NCI-H1417 treated with DMSO at 0.1 percent for 48 hours (cell line): Measurements from ENCODE around the gene ZSCAN18.
"Not testable (repeated sequence)": the region's sequence is repeated elsewhere in the genome, so short reads cannot be mapped to it uniquely, and the experiment has no call there.

Experiments
- DNase-seq: peaks from one replicate; lab custom pipeline; 2025; lab: John Stamatoyannopoulos, UW

ZSCAN18 gene, protein sequence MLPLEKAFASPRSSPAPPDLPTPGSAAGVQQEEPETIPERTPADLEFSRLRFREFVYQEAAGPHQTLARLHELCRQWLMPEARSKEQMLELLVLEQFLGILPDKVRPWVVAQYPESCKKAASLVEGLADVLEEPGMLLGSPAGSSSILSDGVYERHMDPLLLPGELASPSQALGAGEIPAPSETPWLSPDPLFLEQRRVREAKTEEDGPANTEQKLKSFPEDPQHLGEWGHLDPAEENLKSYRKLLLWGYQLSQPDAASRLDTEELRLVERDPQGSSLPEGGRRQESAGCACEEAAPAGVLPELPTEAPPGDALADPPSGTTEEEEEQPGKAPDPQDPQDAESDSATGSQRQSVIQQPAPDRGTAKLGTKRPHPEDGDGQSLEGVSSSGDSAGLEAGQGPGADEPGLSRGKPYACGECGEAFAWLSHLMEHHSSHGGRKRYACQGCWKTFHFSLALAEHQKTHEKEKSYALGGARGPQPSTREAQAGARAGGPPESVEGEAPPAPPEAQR

DNA sequence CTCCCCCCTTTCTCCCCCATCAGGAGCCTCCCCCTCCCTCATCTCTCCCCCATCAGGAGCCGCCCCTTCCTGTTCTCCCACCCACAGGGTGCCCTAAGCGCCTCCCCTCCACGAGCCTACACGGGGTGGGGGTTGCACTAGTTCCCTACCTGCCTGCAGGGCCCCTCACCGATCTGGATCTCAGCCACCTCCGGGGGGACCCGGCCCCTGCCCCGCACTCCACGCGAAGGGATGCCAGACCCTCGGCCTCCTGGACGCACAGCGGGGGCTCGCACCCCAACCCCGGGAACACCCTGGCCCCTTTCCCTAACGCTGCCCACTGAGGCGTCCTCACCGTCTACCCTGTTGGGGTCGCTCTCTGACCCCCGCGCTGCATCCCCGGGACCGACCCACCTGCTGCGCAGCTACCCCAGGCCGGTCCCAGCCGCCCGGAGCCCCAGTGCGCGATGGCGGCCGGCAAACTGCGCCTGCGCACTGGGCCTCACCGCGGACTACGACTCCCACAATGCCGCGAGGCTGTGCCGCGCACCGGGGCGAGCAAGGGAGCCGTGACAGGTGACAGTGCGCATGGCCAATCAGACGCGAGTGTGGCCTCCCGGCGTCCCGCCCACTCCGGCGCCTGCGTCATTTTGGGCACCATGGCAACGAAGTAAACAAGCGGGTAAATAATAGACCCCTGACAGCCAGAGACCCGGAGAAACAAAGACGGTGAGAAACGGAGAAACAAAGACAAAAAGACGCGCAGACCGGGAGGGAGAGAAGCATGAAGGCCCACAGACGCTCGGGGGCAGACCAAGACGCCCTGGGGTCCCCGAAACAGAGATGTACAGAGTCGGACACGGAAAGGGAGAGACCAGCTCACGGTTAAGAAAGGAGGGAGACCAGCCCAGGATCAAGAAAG is at the start of gene ZSCAN18:
ZSCAN18 (minus strand) TSS at position 451 of the 901 bp plus-strand sequence. CDS start 7,964 bp downstream, outside the sequence.
- DNase-seq, result peak; percentile 58

- DNase-seq, result not testable (repeated sequence)
These were observed 49.4 kb upstream of the ZSCAN18 start for GRCh38 chr19:58147475-58147874.

- DNase-seq, result no peak
These were observed 47.8 kb upstream of the ZSCAN18 start for GRCh38 chr19:58145849-58146248.

DNA sequence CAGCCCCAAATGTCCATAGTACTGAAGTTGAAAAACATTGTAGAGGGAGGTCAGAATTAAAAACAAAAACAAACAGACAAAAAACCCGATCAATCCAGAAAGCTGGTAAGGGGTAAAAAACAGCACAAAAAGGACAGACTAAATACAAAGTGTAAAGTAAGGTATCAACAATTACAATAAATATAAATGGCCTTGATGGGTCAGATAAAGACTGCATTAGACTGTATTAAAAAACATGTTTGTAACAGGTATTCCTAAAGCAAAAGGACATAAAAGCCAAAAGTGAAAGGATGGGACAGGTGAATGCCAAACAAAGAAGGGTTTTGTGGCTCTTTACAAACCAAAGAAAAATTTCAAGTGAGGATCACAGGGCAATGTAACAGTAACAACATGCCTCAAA is 36.2 kb upstream of the ZSCAN18 start:
- no peak for DNase-seq

GRCh38 chr19:58129284-58129683 is 31.3 kb upstream of the ZSCAN18 start:
- DNase-seq, result no peak

GRCh38 chr19:58128041-58128685 is 30.1 kb upstream of the ZSCAN18 start:
- DNase-seq, result no peak

GRCh38 chr19:58123354-58123753 is 25.3 kb upstream of the ZSCAN18 start:
- DNase-seq, result no peak

GRCh38 chr19:58118979-58119733 is 21.1 kb upstream of the ZSCAN18 start:
- no peak for DNase-seq

- no peak for DNase-seq
These were observed 20.0 kb upstream of the ZSCAN18 start for GRCh38 chr19:58117841-58118575.

- DNase-seq, result no peak
These were observed 10.5 kb upstream of the ZSCAN18 start for GRCh38 chr19:58108546-58108817.

- no peak for DNase-seq
These were observed 9.9 kb upstream of the ZSCAN18 start for GRCh38 chr19:58107778-58108545.

DNA sequence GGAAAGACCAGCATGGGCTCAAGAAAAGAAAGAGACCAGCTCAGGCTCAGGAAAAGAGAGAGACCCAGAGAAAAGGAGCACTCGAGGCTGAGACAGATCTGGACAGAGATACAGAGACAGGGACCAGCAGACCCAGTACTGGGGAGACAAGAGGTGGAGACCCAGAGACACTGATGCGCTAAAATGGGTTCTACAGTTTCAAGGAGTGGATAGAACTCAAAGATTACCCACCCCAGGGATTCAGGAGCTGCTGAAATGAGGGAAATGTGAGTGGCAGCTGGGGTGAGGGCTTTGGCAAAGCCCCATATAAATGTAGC is 609 bp upstream of the ZSCAN18 start:
- no peak for DNase-seq

DNA sequence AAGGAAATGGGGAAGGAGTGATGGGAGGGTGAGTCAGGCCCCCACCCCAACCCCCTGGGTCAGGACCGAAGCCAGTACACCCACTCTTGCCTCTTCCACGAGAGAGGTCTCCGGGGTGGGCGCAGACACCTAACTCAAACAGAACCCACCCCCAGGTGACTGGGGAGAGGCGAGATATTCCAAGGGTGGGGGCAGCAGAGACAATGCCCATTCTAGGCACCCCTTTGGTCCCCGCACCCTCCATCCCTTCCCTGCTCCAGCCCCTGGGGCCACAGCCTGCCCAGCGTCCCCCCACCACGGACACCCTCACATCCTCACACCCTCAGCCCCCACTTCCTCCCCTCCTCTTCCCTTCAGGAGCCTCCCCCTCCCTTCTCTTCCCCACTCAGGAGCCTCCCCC is 682 bp downstream of the ZSCAN18 start:
- no peak for DNase-seq

GRCh38 chr19:58096884-58097283 is 1.1 kb downstream of the ZSCAN18 start:
- DNase-seq, result no peak

DNA sequence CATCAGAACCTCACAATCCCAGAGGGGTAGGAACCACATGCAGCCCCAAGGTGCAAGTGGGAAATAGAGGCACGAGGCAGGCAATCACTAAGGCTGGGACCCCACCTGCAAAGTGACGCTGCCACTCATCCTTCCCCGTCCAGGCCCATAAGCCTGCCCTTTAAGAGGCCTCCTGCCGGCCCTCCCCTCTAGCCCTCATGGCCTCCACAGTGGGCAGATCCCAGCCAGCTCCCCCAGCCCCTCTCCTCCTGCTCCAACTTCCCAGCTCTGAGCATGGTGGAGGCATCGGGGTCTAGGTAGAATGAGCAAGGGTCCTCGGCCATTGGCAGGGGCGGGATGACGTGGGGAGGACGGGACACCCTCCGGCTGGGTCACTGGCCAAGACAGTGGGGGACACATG is 2.7 kb downstream of the ZSCAN18 start:
- no peak for DNase-seq

DNA sequence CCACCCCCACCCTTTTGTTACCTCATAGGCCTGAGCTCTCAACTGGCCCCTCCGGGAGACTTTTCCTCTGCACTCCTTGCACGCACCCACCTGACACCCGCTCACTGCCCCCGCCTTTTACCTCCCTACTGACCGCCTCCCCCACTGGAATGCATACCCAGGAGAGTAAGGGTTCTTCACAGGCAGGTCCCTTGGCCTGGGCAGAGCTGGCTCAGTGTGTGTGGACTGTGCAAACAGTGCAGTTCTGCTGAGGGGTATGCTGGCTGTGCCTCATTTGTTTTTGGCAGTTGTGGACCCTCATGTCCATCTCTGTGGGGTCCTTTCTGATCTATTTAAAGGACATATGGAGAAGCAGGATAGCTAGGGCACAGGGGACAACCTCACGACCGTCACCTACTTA is 5.0 kb downstream of the ZSCAN18 start:
- DNase-seq, result no peak

DNA sequence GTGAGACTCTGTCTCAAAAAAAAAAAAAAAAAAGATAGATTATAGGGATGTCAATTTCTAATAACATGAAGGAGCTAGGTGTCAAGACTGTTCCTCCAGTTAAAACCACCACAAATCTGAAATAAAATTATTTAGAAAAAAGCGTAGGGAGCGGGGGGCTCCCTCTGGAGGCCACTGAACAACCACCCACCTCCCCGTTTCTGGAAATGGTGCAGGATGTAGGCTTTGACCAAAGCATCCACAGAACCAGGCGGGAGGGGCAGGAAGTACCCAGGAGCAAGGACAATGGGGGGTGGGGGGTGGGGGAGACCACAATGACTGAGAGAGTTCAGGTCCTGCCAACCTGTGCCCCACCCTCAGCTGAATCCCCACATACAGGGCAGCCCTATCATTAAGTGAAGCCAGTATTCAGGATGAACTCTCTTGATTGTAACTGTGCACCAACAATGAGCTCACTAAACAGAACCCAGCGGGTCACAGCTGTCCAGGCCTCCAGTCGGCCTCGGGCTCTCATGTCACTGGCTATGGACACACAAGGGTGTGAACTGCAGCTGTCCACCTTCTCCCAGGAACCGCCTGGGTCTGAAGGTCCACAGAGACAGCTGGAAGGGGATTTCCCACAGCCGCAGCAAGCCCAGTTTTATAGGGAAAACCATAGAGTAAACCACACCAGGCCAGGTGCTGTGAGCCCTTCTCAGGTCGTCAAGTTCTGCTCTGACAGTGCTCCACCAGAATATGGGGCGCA is 6.6 kb downstream of the ZSCAN18 start:
- no peak for DNase-seq

- DNase-seq, result no peak
These were observed 8.2 kb downstream of the ZSCAN18 start for GRCh38 chr19:58089846-58090245.

- no peak for DNase-seq
These were observed 9.4 kb downstream of the ZSCAN18 start for GRCh38 chr19:58088521-58089052.
